ENCODE results near the gene PAF1. TPM values are rescaled to one million over a fixed set of nuclear protein-coding genes. Genes with fewer than 3 reads are reported as not detected.

PAF1 gene
- total and polyA plus RNA-seq, 2 of the 13 experiments (the other 11 are each of a cell fraction or from before 2014, with no cell fraction given): 30.2 to 31.1 TPM

DNA sequence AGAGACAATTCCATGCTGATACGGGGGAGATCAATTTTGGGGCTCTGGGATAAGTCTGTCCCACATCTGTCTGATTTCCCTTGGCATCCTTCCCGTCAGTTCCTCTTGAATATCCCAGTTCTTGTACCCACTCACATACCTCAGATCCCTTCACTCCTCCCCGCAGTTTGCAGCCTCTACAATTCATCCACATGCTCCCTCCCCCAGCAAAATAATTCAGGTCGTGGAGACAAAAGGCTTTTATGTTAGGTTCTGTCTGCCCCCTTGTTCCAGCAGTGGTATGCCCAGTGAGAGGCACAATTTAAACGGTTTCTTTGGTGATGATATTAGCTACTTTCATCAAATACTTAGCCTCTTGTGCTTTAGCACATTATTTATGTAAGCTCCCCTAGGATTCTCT is 35.3 kb upstream of the PAF1 start:
- no peak overlapping the region for H3K4me2 ChIP-seq (ENCODE audit: low read depth, low read length)
- in situ Hi-C loops (cut with HindIII; ENCODE audit: extremely low pct_ligation_motif_present, low pct_unique_long_range_greater_than_20kb): no loop called here
- FAIRE-seq (no peak), ATAC-seq (no peak), DNase-seq (ENCODE audit: low spot score) (no peak)
- H3K9ac ChIP-seq (ENCODE audit: insufficient read depth, low read depth, low read length): no peak overlapping the region
- intact Hi-C loops (cut with micrococcal nuclease; ENCODE audit: unreplicated experiment): no loop called here
- no peaks in the 10 kb centered on the region for H3K9me3 ChIP-seq (ENCODE audit: low read length)
- 65% methylated on average over 5 of the region's 5 CpGs for WGBS (ENCODE audit: low lambda C conversion rate)
- ChIA-PET CTCF (ENCODE audit: low intra/inter-chr PET ratio, low total read pairs) (no interaction called here), POLR2A (interaction anchor here (2.7 to 5.7 kb wide), 2 partner anchors 9 to 14 kb away, joined by 18 to 44 read pairs; partner anchors contain the start of genes PLEKHG2 and RPS16)
- BruUV-seq (replicated peaks): TSS peak; percentile 31
- H3K27me3 ChIP-seq (ENCODE audit: control insufficient read depth in 1 of 2, insufficient read depth in 2 of 2, low read length in 2 of 2): no peaks in the 10 kb centered on the region
- no peak overlapping the region for H3K27ac ChIP-seq (ENCODE audit: extremely low read length, insufficient read depth, low read length)
- TF ChIP-seq, protein P1, sequence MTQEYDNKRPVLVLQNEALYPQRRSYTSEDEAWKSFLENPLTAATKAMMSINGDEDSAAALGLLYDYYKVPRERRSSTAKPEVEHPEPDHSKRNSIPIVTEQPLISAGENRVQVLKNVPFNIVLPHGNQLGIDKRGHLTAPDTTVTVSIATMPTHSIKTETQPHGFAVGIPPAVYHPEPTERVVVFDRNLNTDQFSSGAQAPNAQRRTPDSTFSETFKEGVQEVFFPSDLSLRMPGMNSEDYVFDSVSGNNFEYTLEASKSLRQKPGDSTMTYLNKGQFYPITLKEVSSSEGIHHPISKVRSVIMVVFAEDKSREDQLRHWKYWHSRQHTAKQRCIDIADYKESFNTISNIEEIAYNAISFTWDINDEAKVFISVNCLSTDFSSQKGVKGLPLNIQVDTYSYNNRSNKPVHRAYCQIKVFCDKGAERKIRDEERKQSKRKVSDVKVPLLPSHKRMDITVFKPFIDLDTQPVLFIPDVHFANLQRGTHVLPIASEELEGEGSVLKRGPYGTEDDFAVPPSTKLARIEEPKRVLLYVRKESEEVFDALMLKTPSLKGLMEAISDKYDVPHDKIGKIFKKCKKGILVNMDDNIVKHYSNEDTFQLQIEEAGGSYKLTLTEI (CRISPR knock-in tag; conservative IDR thresholded peaks at IDR 0.05): no peak
- no peak for TF ChIP-seq ZNF44 (CRISPR knock-in tag; IDR thresholded peaks at IDR 0.05)
- TF ChIP-seq, protein P2, sequence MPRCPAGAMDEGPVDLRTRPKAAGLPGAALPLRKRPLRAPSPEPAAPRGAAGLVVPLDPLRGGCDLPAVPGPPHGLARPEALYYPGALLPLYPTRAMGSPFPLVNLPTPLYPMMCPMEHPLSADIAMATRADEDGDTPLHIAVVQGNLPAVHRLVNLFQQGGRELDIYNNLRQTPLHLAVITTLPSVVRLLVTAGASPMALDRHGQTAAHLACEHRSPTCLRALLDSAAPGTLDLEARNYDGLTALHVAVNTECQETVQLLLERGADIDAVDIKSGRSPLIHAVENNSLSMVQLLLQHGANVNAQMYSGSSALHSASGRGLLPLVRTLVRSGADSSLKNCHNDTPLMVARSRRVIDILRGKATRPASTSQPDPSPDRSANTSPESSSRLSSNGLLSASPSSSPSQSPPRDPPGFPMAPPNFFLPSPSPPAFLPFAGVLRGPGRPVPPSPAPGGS (CRISPR knock-in tag; IDR thresholded peaks at IDR 0.05): no peak
- TF ChIP-seq, protein P3, sequence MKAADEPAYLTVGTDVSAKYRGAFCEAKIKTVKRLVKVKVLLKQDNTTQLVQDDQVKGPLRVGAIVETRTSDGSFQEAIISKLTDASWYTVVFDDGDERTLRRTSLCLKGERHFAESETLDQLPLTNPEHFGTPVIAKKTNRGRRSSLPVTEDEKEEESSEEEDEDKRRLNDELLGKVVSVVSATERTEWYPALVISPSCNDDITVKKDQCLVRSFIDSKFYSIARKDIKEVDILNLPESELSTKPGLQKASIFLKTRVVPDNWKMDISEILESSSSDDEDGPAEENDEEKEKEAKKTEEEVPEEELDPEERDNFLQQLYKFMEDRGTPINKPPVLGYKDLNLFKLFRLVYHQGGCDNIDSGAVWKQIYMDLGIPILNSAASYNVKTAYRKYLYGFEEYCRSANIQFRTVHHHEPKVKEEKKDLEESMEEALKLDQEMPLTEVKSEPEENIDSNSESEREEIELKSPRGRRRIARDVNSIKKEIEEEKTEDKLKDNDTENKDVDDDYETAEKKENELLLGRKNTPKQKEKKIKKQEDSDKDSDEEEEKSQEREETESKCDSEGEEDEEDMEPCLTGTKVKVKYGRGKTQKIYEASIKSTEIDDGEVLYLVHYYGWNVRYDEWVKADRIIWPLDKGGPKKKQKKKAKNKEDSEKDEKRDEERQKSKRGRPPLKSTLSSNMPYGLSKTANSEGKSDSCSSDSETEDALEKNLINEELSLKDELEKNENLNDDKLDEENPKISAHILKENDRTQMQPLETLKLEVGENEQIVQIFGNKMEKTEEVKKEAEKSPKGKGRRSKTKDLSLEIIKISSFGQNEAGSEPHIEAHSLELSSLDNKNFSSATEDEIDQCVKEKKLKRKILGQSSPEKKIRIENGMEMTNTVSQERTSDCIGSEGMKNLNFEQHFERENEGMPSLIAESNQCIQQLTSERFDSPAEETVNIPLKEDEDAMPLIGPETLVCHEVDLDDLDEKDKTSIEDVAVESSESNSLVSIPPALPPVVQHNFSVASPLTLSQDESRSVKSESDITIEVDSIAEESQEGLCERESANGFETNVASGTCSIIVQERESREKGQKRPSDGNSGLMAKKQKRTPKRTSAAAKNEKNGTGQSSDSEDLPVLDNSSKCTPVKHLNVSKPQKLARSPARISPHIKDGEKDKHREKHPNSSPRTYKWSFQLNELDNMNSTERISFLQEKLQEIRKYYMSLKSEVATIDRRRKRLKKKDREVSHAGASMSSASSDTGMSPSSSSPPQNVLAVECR (CRISPR knock-in tag; IDR thresholded peaks at IDR 0.05; ENCODE audit: borderline replicate concordance): no peak
- no peak for TF ChIP-seq KLF6 (CRISPR knock-in tag; IDR thresholded peaks at IDR 0.05)
- no peak for TF ChIP-seq TMF1 (CRISPR knock-in tag; IDR thresholded peaks at IDR 0.05; ENCODE audit: low read depth)
- H3K4me1 ChIP-seq (ENCODE audit: insufficient read depth, low read length): peaks cover 40% of the 10 kb centered on the region
- H4K20me1 ChIP-seq (ENCODE audit: insufficient read depth, low read length): no peaks in the 10 kb centered on the region
- H3K36me3 ChIP-seq (replicated peaks in 1 of 2; ENCODE audit: control insufficient read depth in 1 of 2, insufficient read depth in 2 of 2, low read length in 2 of 2): peaks cover 0 to 4% of the 10 kb centered on the region in 2 experiments; a peak in 1 of 5 replicates
- no peaks in the 10 kb centered on the region for H3K79me2 ChIP-seq (ENCODE audit: insufficient read depth, low read length)
- H3K4me3 ChIP-seq (replicated peaks in 1 of 3; ENCODE audit: insufficient read depth in 1 of 3, low read depth in 2 of 3, low read length in 3 of 3): no peak overlapping the region
- no peak overlapping the region for H2AFZ ChIP-seq (ENCODE audit: low read length)

Measured in HepG2 (cell line).